Measurements from ENCODE around the gene HOATZ. TPM values are rescaled to one million over a fixed set of nuclear protein-coding genes. Genes with fewer than 3 reads are reported as not detected.

Gene HOATZ
- total RNA-seq, 1 experiment from 2014 or later: not detected

- Histone ChIP-seq H3K4me1 (ENCODE audit: control insufficient read depth in 1 of 2, insufficient read depth in 2 of 2, low read length in 2 of 2) (peaks cover 0 to 11% of the 10 kb centered on the region in 2 experiments; a peak in 1 of 4 replicates), H3K4me3 (replicated peaks in 1 of 2; ENCODE audit: low read depth in 1 of 2, low read length in 2 of 2) (no peak overlapping the region), H3K9ac (ENCODE audit: low read length) (no peak overlapping the region), H3K27ac (ENCODE audit: low read depth, low read length) (no peak overlapping the region), H3K79me2 (ENCODE audit: insufficient read depth, low read length) (no peaks in the 10 kb centered on the region), H3K9me2 (ENCODE audit: insufficient read depth) (no peaks in the 10 kb centered on the region), H3K9me3 (ENCODE audit: control insufficient read depth in 1 of 2, insufficient read depth in 1 of 2, low read depth in 1 of 2, low read length in 2 of 2) (no peaks in the 10 kb centered on the region), H3K36me3 (ENCODE audit: control insufficient read depth in 1 of 2, insufficient read depth in 2 of 2, low read length in 2 of 2) (no peaks in the 10 kb centered on the region), H3K27me3 (ENCODE audit: insufficient read depth, low read length) (no peaks in the 10 kb centered on the region), H2AFZ (ENCODE audit: low read depth, low read length, poor library complexity, severe bottlenecking) (no peak overlapping the region), H4K20me1 (ENCODE audit: insufficient read depth) (no peaks in the 10 kb centered on the region), H3K4me2 (ENCODE audit: low read length) (no peak overlapping the region)
- ATAC-seq: no peak
- no peak for DNase-seq (ENCODE audit: low read depth, low spot score)
- no peak for TF ChIP-seq ZFX (IDR thresholded peaks at IDR 0.05)
- TF ChIP-seq TCF7L2 (IDR thresholded peaks at IDR 0.05; ENCODE audit: borderline replicate concordance, extremely low read depth, insufficient read depth, insufficient read length): no peak
- no peak for TF ChIP-seq EGR1 (IDR thresholded peaks at IDR 0.05; ENCODE audit: low read depth)
- TF ChIP-seq FOSL1 (IDR thresholded peaks at IDR 0.05; ENCODE audit: low read depth): no peak
- TF ChIP-seq CEBPB (IDR thresholded peaks at IDR 0.05; ENCODE audit: low read depth): no peak
- TF ChIP-seq SRF (IDR thresholded peaks at IDR 0.05; ENCODE audit: low read depth): no peak
- RAD21 ChIA-PET (ENCODE audit: low non-redundant PET in 1 of 2, low total read pairs in 2 of 2, uncharacterized antibody in 2 of 2, unreplicated experiment in 2 of 2): interaction anchor here in 1 of 2 experiments (0.7 kb wide), 1 partner anchor 85 kb away, joined by 5 read pairs; no protein-coding TSS in a partner anchor
- POLR2A ChIA-PET: no interaction called here
- intact Hi-C loops (cut with micrococcal nuclease): no loop called here
- no TSS peak for BruUV-seq (replicated peaks)
- CTCF ChIA-PET: no interaction called here
These were observed 7.8 kb downstream of the HOATZ start for GRCh38 chr11:111522426-111522825.

GRCh38 chr11:111523343-111523742, 8.8 kb downstream of the HOATZ start:
- RAD21 ChIA-PET (ENCODE audit: low non-redundant PET in 1 of 2, low total read pairs in 2 of 2, uncharacterized antibody in 2 of 2, unreplicated experiment in 2 of 2): no interaction called here
- Histone ChIP-seq H3K4me3 (replicated peaks in 1 of 2; ENCODE audit: low read depth in 1 of 2, low read length in 2 of 2) (no peak overlapping the region), H3K27ac (ENCODE audit: low read depth, low read length) (no peak overlapping the region), H4K20me1 (ENCODE audit: insufficient read depth) (no peaks in the 10 kb centered on the region), H3K9me2 (ENCODE audit: insufficient read depth) (no peaks in the 10 kb centered on the region), H2AFZ (ENCODE audit: low read depth, low read length, poor library complexity, severe bottlenecking) (no peak overlapping the region), H3K79me2 (ENCODE audit: insufficient read depth, low read length) (no peaks in the 10 kb centered on the region), H3K4me1 (ENCODE audit: control insufficient read depth in 1 of 2, insufficient read depth in 2 of 2, low read length in 2 of 2) (peaks cover 0 to 11% of the 10 kb centered on the region in 2 experiments; a peak in 1 of 4 replicates), H3K9ac (ENCODE audit: low read length) (no peak overlapping the region), H3K27me3 (ENCODE audit: insufficient read depth, low read length) (no peaks in the 10 kb centered on the region), H3K4me2 (ENCODE audit: low read length) (no peak overlapping the region), H3K36me3 (ENCODE audit: control insufficient read depth in 1 of 2, insufficient read depth in 2 of 2, low read length in 2 of 2) (no peaks in the 10 kb centered on the region), H3K9me3 (ENCODE audit: control insufficient read depth in 1 of 2, insufficient read depth in 1 of 2, low read depth in 1 of 2, low read length in 2 of 2) (no peaks in the 10 kb centered on the region)
- TF ChIP-seq ATF3 (IDR thresholded peaks at IDR 0.05): no peak
- TF ChIP-seq ELF1 (IDR thresholded peaks at IDR 0.05; ENCODE audit: borderline replicate concordance, low read depth): no peak
- no peak for TF ChIP-seq ZBTB33 (IDR thresholded peaks at IDR 0.05; ENCODE audit: extremely low read depth, insufficient replicate concordance, low read length)
- TF ChIP-seq CTCF (IDR thresholded peaks at IDR 0.05 in 2 of 3, conservative IDR thresholded peaks at IDR 0.05 in 1 of 3; ENCODE audit: borderline replicate concordance in 1 of 3, insufficient read depth in 1 of 3, low read depth in 2 of 3, low read length in 2 of 3): no peak
- POLR2A ChIA-PET: no interaction called here
- intact Hi-C loops (cut with micrococcal nuclease): no loop called here
- BruUV-seq (replicated peaks): no TSS peak
- no peak for DNase-seq (ENCODE audit: low read depth, low spot score)
- CTCF ChIA-PET: no interaction called here
- no peak for ATAC-seq
